Measurements from ENCODE around the gene RIOX2.

RIOX2 gene

DNA sequence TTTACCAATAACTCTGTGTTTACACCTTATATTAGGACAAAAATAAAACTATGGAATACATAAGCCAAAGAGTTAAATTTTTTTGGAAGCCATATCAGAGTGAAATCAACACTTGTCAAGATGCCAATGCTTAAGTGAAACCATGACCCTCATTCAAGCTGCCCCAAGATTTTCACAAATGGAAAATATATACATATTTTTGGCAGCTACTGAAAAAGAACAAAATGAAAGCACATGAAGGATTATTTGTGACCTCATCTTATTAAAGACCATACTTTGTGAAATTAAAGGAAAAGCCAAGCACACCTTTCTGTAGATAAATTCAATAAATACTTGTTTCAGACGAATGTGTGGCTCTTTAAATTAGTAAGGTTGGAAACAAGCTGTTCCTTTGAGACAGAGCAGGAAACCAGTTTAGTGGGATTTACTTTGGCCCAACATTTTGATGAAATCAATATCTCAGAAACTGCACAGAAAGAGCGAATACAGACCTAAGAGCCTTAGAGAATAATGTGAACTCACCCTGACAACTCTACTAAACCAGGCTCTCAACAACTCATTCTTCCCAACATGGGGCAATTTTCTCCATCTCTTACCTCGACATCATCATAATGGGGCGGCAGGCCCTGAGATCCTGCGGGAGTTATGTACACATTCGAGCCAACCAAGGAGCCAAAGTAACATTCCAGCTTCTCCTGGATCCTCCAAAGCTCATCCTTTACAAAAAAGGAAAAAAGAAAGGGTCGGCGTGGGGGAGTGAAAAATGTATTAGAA lies 11.1 kb downstream of the RIOX2 start:
- TF ChIP-seq, protein P1, sequence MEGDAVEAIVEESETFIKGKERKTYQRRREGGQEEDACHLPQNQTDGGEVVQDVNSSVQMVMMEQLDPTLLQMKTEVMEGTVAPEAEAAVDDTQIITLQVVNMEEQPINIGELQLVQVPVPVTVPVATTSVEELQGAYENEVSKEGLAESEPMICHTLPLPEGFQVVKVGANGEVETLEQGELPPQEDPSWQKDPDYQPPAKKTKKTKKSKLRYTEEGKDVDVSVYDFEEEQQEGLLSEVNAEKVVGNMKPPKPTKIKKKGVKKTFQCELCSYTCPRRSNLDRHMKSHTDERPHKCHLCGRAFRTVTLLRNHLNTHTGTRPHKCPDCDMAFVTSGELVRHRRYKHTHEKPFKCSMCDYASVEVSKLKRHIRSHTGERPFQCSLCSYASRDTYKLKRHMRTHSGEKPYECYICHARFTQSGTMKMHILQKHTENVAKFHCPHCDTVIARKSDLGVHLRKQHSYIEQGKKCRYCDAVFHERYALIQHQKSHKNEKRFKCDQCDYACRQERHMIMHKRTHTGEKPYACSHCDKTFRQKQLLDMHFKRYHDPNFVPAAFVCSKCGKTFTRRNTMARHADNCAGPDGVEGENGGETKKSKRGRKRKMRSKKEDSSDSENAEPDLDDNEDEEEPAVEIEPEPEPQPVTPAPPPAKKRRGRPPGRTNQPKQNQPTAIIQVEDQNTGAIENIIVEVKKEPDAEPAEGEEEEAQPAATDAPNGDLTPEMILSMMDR (IDR thresholded peaks at IDR 0.05; ENCODE audit: low read depth, low read length): no peak
- peaks cover 75% of the 10 kb centered on the region for H3K36me3 ChIP-seq

DNA sequence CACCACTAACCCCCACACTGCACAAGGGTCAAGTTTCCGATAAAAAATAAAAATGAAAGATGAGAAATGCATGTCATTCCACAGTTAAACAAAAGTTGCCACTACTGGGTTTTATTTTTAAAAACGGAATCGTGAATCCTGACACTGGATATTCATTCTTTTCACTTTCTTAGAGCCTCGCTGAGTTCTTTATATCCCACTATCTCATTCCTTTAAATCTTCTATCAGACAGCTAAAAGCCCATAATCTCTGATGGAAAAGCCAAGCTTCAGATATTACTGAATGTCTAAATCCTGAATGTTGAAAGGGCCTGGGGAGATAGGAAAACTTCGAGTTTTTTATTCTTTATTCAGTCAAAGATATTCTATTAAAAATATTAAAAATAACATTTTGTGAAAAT lies 11.7 kb downstream of the RIOX2 start:
- Histone ChIP-seq H3K9me3 (ENCODE audit: severe bottlenecking) (no peaks in the 10 kb centered on the region), H3K27ac (no peak overlapping the region), H3K4me3 (ENCODE audit: low read depth, low read length) (no peak overlapping the region), H3K27me3 (ENCODE audit: insufficient read depth, low read depth, severe bottlenecking) (no peaks in the 10 kb centered on the region), H3K36me3 (peaks cover 69% of the 10 kb centered on the region)
- no peak for DNase-seq
- TF ChIP-seq, protein P1 (IDR thresholded peaks at IDR 0.05; ENCODE audit: low read depth, low read length): no peak

More for the DNA sequence above, 11.1 kb downstream of the RIOX2 start:
- no peaks in the 10 kb centered on the region for H3K27me3 ChIP-seq (ENCODE audit: insufficient read depth, low read depth, severe bottlenecking)
- H3K9me3 ChIP-seq (ENCODE audit: severe bottlenecking): no peaks in the 10 kb centered on the region
- no peak overlapping the region for H3K27ac ChIP-seq
- no peak overlapping the region for H3K4me3 ChIP-seq (ENCODE audit: low read depth, low read length)
- no peak for DNase-seq

DNA sequence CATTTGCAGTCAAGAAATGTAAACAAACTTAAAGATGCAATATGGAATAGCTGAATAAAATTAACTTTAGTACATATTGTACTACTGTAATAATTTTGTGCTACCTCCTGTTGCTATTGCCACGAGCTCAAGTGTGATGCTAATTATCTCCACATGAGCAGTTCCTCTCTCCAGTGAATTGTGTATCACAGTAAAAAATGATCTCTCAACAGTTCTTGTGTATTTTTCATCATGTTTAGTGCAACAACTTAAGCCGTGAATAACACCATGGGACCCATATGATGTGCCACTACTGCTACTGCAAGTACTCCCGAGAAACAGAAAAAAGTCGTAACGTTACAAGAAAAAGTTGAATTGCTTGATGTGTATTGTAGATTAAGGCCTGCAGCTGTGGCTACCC lies 12.4 kb downstream of the RIOX2 start:
- Histone ChIP-seq H3K9me3 (ENCODE audit: severe bottlenecking) (no peaks in the 10 kb centered on the region), H3K36me3 (peaks cover 69% of the 10 kb centered on the region), H3K27ac (no peak overlapping the region), H3K27me3 (ENCODE audit: insufficient read depth, low read depth, severe bottlenecking) (no peaks in the 10 kb centered on the region), H3K4me3 (ENCODE audit: low read depth, low read length) (no peak overlapping the region)
- DNase-seq: no peak
- TF ChIP-seq, protein P1 (IDR thresholded peaks at IDR 0.05; ENCODE audit: low read depth, low read length): no peak

DNA sequence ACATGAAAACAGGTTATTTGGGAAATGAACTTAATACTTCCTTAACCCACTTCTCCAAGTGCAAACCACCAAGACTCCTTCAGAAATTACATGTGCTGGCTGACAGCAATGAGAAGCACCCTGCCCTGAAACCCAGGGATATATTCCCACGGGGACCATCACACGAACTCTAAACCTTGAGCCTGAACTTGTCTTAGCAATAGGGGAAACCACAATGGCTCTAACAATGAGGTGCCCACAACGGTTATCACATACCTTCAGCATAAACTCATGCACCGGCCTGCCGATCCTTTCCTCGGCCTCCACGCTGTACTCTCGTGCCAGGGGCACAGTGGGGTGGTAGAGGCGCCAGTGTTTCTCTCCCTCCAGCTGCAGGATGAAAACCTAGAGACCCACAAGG lies 13.4 kb downstream of the RIOX2 start:
- Histone ChIP-seq H3K4me3 (ENCODE audit: low read depth, low read length) (no peak overlapping the region), H3K27ac (no peak overlapping the region)

DNA sequence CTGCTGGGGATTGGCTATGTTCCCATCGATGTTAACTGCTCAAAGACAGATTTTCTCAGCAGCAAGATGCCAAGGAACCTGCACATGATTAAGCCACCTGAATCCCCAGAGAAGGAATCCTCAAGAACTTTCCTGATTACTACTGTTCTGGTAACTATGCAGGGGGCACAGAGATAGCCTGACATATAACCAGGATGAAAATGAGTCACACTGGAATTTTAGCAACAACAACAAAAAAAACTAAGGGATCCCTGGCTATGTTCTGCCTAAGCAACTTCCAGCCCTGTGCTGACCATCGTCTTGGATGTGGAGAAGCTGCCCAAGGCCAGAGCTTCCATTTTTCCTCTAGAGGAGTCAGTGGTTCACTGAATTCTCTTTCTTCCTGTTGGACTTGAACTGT lies 13.8 kb downstream of the RIOX2 start:
- no peaks in the 10 kb centered on the region for H3K27me3 ChIP-seq (ENCODE audit: insufficient read depth, low read depth, severe bottlenecking)
- no peak overlapping the region for H3K4me3 ChIP-seq (ENCODE audit: low read depth, low read length)
- H3K9me3 ChIP-seq (ENCODE audit: severe bottlenecking): no peaks in the 10 kb centered on the region
- peaks cover 70% of the 10 kb centered on the region for H3K36me3 ChIP-seq
- no peak for DNase-seq
- no peak overlapping the region for H3K27ac ChIP-seq
- TF ChIP-seq, protein P1 (IDR thresholded peaks at IDR 0.05; ENCODE audit: low read depth, low read length): no peak

More for the DNA sequence above, 13.4 kb downstream of the RIOX2 start:
- no peaks in the 10 kb centered on the region for H3K9me3 ChIP-seq (ENCODE audit: severe bottlenecking)
- TF ChIP-seq, protein P1 (IDR thresholded peaks at IDR 0.05; ENCODE audit: low read depth, low read length): no peak
- no peaks in the 10 kb centered on the region for H3K27me3 ChIP-seq (ENCODE audit: insufficient read depth, low read depth, severe bottlenecking)
- no peak for DNase-seq
- H3K36me3 ChIP-seq: peaks cover 70% of the 10 kb centered on the region

All from WERI-Rb-1 (cell line).